OCI-LY7 (cell line): ENCODE data around the gene ATAD3A.

Experiments used
- EZH2phosphoT487 ChIP-seq: fragments of 200-600 bp; sonication (generic); IDR thresholded peaks from 2 replicates; pipeline ENCODE4 v1.6.1; 2018; ENCODE audit warnings: low read depth, borderline replicate concordance, mild to moderate bottlenecking, mixed run types, antibody characterized with exemption, low read length, moderate library complexity, mixed read lengths
- TF ChIP-seq, protein P1 (sequence below): fragments of 200-600 bp; sonication (generic); conservative IDR thresholded peaks from 2 replicates; pipeline ENCODE4 v1.5.1; 2014; ENCODE audit warnings: mild to moderate bottlenecking, antibody characterized with exemption, low read length, moderate library complexity, mixed read lengths

DNA sequence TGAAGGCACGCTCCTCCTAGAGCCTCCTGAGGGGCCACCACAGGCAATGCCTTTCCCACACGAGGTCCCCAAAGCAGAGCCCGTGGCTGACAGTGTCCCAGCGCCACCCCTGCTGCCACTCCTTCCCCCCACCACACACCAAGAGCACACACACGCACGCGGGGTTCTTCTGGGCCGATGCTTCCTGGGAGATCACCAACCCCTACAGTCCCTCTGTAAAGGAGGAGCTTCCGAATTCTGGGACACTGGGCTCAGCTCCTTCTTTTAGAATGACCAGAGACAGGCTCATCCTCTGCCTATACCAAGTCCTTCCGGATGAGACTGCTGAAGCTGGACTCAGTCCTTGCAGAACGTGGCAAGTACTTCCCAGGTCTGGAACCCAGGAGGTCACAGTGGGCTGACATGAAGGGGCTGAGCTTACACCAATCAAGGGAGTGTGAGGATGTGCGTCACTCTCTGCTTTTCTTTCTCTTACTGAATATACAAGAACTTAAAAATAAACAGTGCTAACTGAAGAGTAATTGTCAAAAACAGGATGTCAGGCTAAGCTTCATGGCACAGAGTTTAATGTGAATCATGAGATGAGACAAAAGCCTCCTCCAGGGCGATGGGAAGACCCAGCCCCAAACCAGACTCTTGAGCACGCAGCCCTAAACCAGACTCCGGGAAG lies 50.0 kb downstream of the ATAD3A start:
- TF ChIP-seq, protein P1, sequence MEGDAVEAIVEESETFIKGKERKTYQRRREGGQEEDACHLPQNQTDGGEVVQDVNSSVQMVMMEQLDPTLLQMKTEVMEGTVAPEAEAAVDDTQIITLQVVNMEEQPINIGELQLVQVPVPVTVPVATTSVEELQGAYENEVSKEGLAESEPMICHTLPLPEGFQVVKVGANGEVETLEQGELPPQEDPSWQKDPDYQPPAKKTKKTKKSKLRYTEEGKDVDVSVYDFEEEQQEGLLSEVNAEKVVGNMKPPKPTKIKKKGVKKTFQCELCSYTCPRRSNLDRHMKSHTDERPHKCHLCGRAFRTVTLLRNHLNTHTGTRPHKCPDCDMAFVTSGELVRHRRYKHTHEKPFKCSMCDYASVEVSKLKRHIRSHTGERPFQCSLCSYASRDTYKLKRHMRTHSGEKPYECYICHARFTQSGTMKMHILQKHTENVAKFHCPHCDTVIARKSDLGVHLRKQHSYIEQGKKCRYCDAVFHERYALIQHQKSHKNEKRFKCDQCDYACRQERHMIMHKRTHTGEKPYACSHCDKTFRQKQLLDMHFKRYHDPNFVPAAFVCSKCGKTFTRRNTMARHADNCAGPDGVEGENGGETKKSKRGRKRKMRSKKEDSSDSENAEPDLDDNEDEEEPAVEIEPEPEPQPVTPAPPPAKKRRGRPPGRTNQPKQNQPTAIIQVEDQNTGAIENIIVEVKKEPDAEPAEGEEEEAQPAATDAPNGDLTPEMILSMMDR = no peak
- no peak for TF ChIP-seq EZH2phosphoT487
